NCI-H82 treated with DMSO at 0.1 percent for 48 hours (cell line): ENCODE measurements around the gene DNAL1.
"Not testable (repeated sequence)": the region's sequence is repeated elsewhere in the genome, so short reads cannot be mapped to it uniquely, and the experiment has no call there.

Experiments used
- DNase-seq: peaks from one replicate; lab custom pipeline; 2025; ENCODE audit not compliant: unreplicated experiment; lab: John Stamatoyannopoulos, UW

DNAL1 gene

DNA sequence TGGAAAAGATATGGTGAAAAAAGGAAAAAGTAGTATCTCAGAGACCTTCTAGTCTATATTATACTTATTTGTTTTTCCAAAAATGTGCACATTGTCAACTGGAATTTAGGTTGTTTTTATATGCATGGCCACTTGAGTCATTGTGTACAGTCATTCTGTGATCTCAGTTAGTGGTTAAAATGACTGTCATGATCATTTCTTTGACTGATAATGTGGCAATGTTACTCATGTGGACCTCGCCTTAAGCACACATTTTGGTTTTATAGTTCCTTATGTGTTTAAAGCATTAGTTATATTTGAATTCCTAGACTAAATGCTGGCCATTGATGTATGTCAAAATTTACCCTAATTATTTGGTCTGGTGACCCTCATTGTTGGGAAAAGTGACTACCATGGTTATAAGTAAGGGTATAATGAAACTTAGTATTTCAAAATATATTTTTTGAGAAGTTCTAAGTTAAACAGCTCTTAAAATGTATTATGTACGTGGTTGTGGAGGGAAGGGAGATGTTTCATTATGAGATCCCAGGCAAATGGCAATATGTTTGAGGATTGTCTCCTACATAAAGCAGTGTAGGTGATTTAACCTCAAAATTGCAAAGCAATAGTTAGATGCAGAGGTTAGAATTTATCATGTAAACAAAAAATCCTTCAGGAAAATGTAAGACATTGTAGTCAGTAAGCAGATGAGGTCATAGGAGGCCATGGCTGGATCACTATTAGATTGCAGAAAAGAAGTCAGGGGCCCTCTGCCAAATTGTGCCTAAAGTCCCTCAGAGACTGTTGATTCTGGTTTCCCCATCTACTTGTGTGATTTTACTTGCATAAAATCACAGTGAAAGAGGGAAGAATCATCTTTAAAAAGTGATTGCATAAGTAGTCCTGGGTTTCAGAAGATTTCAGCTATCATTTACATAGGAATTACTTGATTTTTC is 51.9 kb downstream of the DNAL1 start:
- no peak for DNase-seq

DNA sequence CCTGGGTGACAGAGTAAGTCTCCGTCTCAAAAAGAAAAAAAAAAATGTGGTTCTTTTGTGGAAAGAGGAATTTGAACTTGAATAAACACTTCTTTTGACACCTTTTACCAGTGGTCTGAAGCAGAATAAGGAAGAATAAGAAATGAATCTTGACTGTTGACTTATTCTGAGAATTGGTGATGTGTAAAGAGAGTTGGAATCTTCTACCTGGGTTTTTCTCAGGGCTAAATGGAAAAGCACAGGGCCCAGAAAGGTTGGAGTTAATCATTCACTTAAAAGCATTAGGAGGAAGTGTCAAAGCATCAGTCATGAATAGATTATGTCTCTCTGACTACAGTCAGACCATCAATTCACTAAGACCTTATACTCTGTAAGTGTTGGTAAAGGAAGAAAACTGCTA is 55.5 kb downstream of the DNAL1 start:
- no peak for DNase-seq

DNA sequence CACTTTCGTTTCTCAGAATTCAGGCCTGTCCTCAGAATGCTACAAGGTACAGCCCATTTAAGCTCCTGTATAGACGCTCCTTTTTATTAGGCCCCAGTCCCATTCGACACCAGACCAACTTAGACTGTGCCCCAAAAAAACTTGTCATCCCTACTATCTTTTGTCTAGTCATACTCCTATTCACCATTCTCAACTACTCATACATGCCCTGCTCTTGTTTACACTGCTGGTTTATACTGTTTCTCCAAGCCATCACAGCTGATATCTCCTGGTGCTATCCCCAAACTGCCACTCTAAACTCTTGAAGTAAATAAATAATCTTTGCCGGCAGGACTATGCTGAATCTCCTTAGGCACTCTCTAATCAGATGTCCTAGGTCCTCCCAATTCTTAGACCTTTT is 63.3 kb downstream of the DNAL1 start:
- DNase-seq, result not testable (repeated sequence)

DNA sequence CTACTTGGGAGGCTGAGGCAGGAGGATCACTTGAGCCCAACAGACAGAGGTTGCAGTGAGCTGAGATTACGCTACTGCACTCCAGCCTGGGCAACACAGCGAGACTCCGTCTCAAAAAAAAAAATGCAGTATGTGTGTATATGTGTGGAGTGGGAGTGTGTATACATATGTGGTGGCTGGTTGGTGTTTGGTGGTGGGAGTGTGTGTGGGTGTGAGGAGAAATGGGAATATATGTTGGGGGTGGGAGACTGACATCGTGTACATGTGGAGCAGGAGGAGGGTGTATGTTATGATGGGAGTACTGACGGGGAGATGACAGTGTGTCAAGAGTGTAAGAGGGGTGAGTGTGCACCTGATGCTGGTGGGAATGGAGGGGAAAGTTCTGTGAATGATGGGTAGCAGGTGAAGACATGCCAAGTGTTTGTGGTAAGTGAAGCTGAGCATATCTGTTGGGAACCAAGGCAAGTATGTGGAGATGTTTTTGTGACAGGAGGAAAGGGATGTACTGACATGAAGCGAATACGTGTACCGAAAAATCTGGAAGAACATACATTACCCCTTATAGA is 65.2 kb downstream of the DNAL1 start:
- DNase-seq, result no peak

DNA sequence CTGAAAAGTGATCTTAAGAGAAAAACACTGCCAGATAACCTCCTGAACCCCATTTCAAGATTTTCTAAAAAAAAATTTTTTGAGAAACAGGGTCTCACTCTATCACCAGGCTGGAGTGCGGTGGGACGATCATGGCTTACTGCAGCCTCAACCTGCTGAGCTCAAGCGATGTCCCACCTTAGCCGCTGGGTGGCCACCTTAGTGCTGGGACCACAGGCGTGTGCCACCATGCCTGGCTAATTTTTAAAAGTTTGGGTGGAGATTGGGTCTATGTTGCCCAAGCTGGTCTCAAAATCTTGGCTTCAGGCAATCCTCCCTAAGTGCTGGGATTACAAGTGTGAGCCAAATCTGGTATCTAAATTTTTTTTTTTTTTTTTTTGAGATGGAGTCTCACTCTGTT is 66.0 kb downstream of the DNAL1 start:
- no peak for DNase-seq

DNA sequence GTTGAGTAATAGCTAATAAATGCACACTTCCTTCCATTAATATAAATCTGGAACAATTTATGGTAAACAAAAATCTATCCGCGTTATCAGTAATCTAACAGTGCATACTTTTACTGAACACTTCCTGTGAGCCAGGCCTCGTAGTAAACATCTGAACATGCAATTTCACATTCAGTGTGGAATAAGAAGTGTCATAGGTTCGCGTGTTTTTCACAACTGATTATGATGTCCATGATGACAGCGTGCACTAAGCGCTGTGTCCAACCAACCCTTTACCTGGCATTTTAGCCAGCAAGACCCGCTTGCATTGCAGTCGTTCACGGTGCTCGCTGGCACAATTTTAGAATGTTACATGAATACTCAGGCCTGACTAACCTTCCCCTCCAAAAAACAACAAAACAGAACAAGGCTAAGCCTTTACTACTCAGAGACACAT is 67.3 kb downstream of the DNAL1 start:
- DNase-seq, result no peak

DNA sequence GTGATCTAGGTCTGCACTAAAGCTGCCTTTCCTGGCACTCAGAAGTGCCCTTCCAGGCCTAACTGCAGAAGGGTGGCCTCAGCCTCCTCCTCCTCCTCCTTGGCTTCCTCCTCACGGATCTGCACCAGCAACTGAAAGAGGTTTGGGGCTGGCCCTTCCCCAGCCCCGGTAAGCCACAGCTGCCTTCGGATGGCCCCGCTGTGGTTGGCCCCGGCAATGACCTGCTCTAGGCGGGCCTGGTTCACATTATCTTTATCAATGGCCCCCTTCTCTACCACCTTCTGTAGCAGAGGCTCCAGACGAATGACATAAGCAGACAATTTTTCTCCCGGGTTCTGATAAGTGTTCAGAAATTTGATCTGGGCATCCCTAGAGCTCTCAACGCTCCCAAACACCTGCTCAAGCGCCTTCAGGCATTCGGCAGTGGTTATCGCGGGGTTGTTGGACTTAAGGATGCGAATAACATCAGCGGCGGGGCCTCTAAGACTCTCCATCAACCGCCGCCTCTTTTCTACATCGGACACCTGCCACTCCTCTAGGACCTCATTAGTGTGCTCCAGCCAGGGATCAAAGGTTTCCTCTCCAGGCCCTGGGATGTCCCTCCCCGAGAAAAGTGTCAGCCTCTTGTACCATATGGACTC is 67.9 kb downstream of the DNAL1 start:
- peak; percentile 8 for DNase-seq

DNA sequence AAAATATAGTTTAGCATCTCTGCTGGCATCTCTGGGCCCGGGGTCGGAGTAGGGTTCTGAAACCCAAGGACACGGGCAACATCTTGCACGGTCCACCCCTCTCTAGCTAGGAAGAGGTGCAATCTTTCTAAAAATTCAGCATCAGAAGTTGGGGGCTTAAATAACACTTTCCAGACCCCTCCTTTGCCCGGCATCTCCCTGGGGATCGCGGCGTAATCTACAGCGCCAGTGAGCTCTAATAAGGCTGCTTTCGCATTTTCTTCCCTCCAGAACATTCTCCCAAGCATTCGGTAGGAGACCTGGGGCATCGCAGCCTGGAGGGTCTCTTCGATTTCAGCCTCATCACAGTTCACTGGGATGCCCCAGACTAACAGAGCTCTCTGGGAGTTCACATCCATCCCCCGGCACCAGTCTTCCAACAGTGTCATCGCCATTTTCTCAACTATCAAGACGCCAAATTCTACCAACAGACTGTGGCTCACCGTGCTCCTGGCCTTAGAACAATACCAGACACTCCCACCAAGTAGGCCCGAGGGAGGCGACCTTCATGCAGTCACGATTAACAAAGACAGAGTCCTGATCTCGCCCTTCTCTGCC is 68.5 kb downstream of the DNAL1 start:
- no peak for DNase-seq

DNA sequence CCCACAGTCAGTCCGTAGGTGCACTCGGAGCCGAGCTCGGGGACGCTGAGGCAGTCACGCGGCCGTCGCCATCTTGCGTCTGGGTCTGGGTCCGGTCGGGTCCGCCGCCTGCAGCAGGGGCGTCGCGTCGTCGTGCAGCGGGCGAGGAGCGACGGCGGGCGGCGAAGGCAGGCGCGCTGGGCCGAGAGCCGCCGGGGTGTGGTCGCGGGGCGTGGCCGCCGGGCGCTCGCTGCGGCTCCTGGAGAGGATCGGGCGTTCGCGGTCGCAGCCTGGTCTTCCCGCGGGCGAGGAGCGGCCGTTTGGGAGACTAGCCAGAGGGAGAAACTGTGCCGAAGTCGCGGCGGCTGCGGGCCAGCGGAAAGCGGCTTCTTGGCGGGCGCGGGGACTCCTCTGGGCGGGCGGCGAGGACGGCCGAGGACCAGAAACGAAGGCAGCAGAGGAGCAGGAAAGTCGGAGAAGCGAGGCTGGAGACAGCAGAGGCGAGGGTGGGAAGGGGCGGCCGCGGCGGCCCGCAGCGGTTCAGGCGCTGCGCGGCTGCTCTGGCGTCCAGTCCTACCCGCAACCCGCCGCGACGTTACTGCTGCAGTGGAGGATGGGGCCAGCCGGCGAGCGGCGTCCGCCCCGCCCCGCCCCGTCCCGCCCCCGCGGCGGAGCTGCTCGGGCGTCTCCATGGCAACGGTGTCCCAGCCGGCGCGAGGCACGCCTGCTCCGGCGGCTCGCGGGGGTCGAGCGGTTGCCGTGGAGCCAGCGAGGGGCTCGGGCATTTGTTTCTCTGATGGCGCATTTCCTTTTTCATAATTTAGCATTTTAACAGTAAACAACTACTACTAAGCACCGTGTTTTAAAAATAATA is 69.2 kb downstream of the DNAL1 start, which contains the start of gene PNMA1:
PNMA1 (minus strand) TSS at position 582 of the 853 bp plus-strand sequence. CDS start 745 bp downstream, outside the sequence.
- peak; percentile 80 for DNase-seq

DNA sequence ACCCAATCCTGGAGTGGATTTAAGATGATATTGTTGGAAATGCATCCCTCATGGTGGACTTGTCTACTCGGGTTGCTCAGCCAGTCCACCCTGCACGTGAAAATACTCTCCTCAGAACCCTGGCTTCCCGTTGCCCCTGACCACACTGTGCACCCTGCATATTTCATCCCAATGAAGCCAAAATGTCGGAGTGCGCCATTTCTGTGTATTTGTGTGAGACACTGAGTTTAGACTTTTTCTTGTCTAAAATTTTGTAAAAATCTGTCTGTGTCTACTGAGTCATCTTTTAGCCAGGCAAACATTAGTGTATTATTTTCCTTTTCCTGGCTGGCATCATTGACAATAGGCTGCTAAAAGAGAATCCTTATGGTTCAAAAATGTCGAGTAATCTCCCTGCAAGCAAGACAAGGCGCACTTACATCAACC is 69.9 kb downstream of the DNAL1 start:
- no peak for DNase-seq

DNA sequence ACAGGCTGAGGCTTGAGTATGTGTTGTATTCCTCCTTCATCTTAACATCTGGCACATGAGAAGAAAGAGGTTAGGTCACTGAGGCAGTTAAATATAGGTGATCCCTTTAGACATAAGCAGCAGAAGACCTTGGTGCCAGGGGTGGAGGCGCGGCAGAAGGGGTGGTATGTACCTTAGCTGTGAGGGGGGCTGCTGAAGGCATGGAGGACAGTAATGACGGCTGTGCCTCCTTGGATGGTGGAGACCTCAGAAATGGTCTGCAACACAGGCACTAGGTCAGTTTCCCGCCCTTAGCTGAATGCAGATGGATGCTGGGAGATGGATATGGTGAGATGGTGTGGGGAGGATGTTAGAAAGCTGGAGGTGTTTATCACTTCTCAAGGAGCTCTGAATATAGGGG is 70.9 kb downstream of the DNAL1 start:
- DNase-seq, result no peak

DNA sequence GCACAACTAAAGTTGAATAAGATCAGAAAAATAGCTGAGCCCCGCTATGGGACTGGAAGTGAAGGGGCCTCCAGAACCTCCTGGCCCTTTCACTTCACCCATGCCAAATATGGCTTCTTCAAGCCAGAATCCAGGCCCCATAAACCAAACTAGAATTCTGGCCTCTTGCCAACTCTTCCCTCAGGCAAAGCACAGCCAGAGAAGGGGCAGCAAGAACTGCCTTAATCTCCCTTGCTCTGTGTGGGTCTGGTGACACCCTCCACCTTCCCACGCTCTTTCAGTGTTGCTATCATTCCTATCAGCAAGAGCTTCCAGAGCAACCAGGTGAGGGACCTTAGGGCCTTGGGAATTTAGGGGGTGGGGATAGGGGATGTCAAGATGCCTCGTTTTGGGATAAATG is 72.5 kb downstream of the DNAL1 start:
- peak; percentile 4 for DNase-seq

DNA sequence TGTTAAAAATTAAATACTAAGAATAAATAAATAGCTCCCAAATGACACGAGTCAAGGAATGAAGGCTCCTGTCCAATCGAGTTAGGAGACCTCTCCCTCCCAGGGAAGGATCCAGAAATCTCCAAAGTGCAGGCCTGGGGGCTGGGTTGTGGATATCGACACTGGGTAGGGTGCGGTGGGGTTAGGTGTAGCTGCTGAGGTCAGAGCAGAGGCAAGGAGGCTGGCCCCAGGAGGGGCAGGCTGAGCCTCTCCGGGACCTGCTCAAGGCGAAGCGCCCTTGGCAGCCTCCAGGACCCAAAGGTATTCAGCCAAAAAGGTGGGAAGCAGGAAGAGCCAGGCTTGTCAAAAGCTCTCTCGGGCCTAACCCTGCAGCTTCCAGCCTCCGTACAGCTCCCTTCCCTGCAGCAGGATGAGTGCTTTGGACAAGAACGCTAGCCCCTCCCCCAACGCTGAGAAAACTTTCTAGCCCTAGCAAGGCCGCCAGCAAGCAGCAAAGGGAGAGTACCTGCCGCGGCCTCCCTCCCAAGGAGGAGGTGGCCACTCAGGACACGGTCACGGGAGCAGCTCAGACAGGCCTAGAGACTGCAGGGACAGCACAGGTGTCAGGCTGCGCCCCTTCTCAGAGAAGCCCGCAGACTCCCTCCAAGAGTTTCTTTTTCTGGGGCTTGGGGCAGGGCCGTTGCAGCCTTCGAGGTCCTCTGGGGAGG is 73.1 kb downstream of the DNAL1 start:
- no peak for DNase-seq

DNA sequence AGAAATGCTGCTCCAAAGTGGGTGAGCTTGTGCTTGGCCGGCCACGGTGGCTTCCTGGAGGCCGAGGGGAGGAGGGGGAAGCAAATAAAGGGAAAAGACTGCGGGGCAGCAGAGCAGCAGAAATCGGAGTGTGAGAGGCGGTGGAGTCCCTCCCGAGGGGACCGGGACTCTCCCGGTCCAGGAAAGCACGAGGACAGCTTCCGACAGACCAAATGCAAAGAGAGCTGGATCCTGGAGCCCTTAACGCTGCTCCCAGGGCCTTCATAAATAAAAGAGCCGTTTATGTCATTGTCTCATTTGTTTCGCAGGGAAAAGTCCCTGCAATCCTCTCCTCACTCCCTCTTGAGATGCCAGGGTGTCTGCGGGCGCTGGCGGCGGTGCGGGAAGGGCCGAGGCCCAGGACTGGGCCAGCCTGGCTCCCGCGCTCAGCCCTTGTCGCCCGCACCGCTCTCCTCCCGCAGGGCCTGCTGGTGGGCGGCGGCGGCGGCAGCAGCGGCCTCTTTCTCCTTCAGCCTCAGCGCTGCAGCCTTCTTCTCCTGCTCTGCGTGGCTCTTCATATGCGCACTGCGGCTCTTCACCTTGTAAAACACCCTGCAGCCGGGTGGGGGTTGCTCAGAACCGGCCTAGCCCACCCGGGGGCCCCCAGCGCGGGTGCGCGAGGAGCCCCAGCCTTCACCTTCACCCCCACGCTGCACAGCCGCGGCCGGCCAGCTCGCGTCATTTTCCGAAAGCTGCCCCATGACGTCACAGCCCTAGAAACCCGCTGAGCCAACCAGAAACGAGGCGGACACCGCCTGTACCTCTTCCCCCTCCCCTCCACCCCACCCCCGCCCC is 73.8 kb downstream of the DNAL1 start:
- no peak for DNase-seq

DNA sequence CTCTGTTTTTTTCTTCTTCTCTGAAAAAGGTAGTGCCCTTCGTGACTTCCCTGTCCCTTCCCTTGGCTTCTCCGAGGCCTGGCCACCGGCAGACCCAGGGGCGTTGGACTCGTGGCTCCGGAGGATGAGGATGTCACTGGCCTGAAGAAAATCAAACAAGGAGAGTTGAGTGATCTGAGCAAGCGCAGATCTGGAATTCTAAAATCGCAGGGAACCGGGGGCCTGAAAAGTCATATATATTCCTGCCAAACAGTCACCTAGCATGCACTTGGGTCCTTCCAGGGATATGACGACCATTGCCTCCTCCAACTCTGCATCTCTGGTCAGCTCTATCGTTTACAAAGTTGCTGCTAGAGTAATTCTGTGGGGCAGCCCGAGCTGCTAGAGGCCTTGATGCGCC is 74.6 kb downstream of the DNAL1 start:
- no peak for DNase-seq

DNA sequence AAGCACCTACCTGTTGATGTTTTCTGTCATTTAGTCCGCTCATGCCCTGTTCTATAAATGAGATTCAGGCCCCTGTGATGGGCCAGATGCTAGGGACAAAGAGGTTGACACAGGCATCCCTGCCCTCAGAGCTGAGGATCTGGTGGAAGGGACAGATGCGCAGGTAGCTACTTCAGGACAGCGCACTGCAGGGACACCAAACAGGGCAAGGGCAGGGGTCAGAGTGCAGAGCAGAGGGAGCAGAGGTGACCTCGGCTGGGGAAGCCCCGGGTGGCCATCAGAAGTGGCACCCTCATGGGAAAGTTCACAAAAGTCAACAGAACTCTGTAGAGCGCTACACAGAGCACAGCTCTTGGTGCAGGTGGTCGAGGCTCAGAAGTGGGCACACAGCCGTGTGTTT is 75.0 kb downstream of the DNAL1 start:
- DNase-seq, result no peak

DNA sequence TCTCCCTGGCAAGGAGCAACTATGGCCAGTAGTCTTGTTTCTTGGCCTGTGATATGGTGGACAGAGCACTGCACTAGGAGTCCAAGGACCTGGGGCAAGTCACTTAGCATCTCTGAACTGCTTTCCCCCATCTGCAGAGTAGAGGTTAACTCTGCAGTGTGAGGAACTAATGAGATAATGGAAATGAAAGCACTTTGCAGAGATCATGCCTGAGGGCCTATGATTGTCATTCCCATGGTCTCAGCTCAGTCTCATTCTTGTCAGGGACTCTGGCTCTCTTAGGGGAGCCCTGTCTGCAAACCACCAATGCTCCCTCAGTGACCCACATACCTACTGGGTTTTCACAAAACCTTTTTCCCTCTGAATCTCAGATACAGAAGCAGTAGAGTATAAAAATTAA is 75.8 kb downstream of the DNAL1 start:
- no peak for DNase-seq

DNA sequence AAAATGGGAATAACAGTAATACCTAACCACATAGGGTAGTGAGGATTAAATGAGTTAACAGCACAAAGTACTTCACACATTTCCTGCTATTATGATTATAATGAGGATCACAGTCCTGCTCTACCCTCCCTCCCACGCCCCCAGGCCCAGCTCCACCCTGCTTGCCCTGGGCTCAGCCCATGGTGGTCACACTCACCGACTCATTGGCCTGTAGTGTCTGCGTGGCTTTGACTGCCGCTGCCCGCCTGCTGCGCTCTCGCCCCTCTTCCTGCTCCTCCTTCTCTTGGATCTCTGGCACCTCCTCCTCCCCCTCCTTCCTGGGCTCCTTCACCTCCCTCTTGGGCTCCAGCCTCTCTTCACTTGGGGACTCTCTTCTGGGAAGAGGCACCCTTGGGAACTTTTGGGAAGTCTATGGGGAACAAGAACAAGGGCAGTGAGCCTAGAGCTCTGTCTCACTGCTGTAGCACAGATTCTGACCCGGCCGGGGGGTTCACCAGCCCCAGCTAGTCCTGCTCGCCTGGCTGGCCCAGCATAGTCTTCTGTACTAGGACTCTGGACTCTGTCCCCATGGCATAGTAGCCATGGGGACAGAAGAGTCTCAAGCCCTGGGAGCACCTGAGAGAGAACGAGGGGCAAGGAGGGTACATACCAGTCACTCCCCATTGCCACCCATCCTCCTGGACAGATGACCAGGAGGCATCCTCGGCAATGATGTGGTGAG is 76.5 kb downstream of the DNAL1 start:
- no peak for DNase-seq
